ENCODE results near the gene MRPS22.
A peak's percentile ranks its signal among the peaks of the same experiment; 100 is the strongest.

The MRPS22 gene

DNA sequence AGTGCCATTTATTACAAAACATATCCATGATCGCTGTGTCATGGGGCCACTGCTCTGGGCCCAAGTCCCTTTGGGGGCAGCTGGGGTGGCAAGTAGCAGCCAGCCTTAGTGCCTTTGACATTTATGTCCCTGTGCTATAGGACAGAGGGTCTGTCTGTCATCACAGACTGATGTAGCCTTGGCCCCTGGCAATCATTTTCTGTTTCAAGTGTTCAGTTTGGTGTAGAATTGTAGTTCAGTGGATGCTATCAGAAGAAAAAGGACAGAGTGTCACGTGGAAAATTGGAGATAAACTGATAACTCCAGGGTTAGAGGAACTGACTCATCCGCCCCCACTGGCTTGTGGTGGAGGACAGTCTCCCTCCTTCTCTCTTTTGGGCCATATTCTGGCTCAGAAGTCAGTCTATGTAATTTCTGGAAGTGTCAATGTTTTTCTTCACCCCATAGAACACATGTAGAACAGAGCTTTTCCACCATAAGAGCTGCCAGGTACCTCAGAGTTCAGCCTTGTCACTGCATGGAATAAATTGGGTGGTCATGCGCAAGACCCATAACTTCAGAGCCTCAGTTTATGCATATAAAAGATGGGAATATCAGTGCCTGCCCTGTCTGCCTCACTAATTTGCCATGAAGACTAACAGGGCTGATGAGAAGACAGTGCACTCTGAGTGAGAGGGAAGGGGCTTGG lies 4.5 kb upstream of the MRPS22 start:
- TF ChIP-seq TARDBP (IDR thresholded peaks at IDR 0.05): no peak
- TF ChIP-seq FOXM1 (IDR thresholded peaks at IDR 0.05; ENCODE audit: borderline replicate concordance): no peak
- TF ChIP-seq, protein P1, sequence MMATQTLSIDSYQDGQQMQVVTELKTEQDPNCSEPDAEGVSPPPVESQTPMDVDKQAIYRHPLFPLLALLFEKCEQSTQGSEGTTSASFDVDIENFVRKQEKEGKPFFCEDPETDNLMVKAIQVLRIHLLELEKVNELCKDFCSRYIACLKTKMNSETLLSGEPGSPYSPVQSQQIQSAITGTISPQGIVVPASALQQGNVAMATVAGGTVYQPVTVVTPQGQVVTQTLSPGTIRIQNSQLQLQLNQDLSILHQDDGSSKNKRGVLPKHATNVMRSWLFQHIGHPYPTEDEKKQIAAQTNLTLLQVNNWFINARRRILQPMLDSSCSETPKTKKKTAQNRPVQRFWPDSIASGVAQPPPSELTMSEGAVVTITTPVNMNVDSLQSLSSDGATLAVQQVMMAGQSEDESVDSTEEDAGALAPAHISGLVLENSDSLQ (IDR thresholded peaks at IDR 0.05): no peak
- TF ChIP-seq L3MBTL2 (conservative IDR thresholded peaks at IDR 0.05): no peak
- TF ChIP-seq FOXK2 (IDR thresholded peaks at IDR 0.05): no peak
- no peak for TF ChIP-seq FOXA1 (IDR thresholded peaks at IDR 0.05)
- no peak for TF ChIP-seq NFRKB (IDR thresholded peaks at IDR 0.05)
- no peak for TF ChIP-seq CTBP1 (IDR thresholded peaks at IDR 0.05; ENCODE audit: borderline replicate concordance)
- TF ChIP-seq ARNT (IDR thresholded peaks at IDR 0.05): no peak
- no peak for TF ChIP-seq ELF4 (IDR thresholded peaks at IDR 0.05)
- no peak for TF ChIP-seq BHLHE40 (IDR thresholded peaks at IDR 0.05; ENCODE audit: borderline replicate concordance)
- TF ChIP-seq ZNF384 (IDR thresholded peaks at IDR 0.05): no peak
- no peak for TF ChIP-seq SP1 (IDR thresholded peaks at IDR 0.05)
- TF ChIP-seq SUZ12 (IDR thresholded peaks at IDR 0.05): no peak
- no peak for TF ChIP-seq HDGF (IDR thresholded peaks at IDR 0.05; ENCODE audit: borderline replicate concordance)
- no peak for TF ChIP-seq LEF1 (IDR thresholded peaks at IDR 0.05; ENCODE audit: borderline replicate concordance)
- DNase-seq (ENCODE audit: extremely low spot score): no peak
- ChIA-PET CTCF (no interaction called here), POLR2A (no interaction called here)

DNA sequence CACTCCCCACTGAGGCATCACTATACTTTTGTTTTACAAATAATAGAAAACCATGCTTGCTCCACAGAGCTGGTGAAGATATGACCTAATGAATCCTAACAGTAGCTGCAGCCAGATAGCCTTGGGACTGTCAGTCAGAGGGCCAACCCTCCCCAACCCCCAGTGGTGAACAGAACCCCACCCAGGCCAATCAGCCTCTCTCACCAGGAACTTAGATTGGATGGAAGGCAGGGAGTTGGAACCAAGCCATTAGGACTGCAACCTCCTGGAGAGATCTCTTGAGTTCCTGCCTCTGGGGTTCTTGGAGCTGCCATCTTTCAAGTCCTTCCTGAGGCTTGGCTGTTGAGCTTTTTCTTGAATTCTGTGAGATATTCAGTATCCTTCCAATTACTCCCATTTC lies 3.0 kb upstream of the MRPS22 start:
- no peak for DNase-seq (ENCODE audit: extremely low spot score)
- CTCF ChIA-PET: interaction anchor here (1.0 kb wide), 2 partner anchors 13 to 229 kb away, joined by 3 read pairs; no protein-coding TSS in a partner anchor
- TF ChIP-seq CTBP1 (IDR thresholded peaks at IDR 0.05; ENCODE audit: borderline replicate concordance) (no peak), ELF4 (IDR thresholded peaks at IDR 0.05) (no peak), L3MBTL2 (conservative IDR thresholded peaks at IDR 0.05) (no peak), FOXA1 (IDR thresholded peaks at IDR 0.05) (no peak), SP1 (IDR thresholded peaks at IDR 0.05) (no peak), LEF1 (IDR thresholded peaks at IDR 0.05; ENCODE audit: borderline replicate concordance) (no peak), BHLHE40 (IDR thresholded peaks at IDR 0.05; ENCODE audit: borderline replicate concordance) (no peak), FOXM1 (IDR thresholded peaks at IDR 0.05; ENCODE audit: borderline replicate concordance) (no peak), TARDBP (IDR thresholded peaks at IDR 0.05) (no peak), SUZ12 (IDR thresholded peaks at IDR 0.05) (no peak), ARNT (IDR thresholded peaks at IDR 0.05) (no peak), FOXK2 (IDR thresholded peaks at IDR 0.05) (no peak), HDGF (IDR thresholded peaks at IDR 0.05; ENCODE audit: borderline replicate concordance) (no peak), NFRKB (IDR thresholded peaks at IDR 0.05) (no peak)
- TF ChIP-seq, protein P1 (IDR thresholded peaks at IDR 0.05): no peak
- POLR2A ChIA-PET: no interaction called here

DNA sequence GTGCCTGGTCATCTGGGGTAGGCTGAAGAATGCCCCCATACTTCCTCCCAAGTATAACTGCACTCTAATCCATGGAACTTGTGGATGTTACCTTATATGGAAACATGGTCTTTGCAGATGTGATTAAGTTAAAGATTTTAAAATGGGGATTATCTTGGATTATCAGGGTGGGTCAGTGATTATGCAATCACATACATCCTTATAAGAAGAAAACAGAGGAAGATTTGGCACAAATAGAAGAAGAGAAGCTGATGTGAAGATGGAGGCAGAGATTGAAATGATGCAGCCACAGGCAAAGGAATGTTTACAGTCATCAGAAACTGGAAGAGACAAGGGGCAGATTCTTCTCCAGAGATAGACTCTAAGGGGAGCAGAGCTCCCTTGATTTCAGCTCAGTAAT lies 1.8 kb upstream of the MRPS22 start:
- POLR2A ChIA-PET: no interaction called here
- no peak for DNase-seq (ENCODE audit: extremely low spot score)

DNA sequence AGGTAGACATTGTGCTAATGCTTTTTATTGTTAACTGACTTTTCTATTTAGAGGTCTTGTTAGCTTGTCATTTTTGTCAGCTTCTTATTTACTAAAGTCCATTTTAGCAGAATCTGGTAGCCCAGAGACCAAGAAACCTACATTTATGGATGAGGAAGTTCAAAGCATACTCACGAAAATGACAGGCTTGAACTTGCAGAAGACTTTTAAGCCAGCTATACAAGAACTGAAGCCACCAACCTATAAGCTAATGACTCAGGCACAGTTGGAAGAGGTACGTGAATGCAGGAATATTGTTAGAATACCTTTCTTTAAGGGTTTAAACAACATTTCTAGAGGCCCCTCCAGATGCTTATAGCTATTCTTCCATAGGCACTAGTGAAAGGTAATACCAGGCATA lies 3.0 kb downstream of the MRPS22 start:
- TF ChIP-seq NFRKB (IDR thresholded peaks at IDR 0.05) (no peak), ELF4 (IDR thresholded peaks at IDR 0.05) (no peak)
- CTCF ChIA-PET: interaction anchor here (1.8 kb wide), 1 partner anchor 8 kb away, joined by 12 read pairs; no protein-coding TSS in a partner anchor
- POLR2A ChIA-PET: no interaction called here

More for the DNA sequence above, 1.8 kb upstream of the MRPS22 start:
- no peak for TF ChIP-seq HDGF (IDR thresholded peaks at IDR 0.05; ENCODE audit: borderline replicate concordance)
- no peak for TF ChIP-seq TARDBP (IDR thresholded peaks at IDR 0.05)
- no peak for TF ChIP-seq BHLHE40 (IDR thresholded peaks at IDR 0.05; ENCODE audit: borderline replicate concordance)
- no peak for TF ChIP-seq SP1 (IDR thresholded peaks at IDR 0.05)
- TF ChIP-seq FOXA1 (IDR thresholded peaks at IDR 0.05): no peak
- no peak for TF ChIP-seq ZNF384 (IDR thresholded peaks at IDR 0.05)
- no peak for TF ChIP-seq LEF1 (IDR thresholded peaks at IDR 0.05; ENCODE audit: borderline replicate concordance)
- TF ChIP-seq, protein P1 (IDR thresholded peaks at IDR 0.05): no peak
- no peak for TF ChIP-seq FOXM1 (IDR thresholded peaks at IDR 0.05; ENCODE audit: borderline replicate concordance)
- TF ChIP-seq NFRKB (IDR thresholded peaks at IDR 0.05): no peak
- TF ChIP-seq SUZ12 (IDR thresholded peaks at IDR 0.05): no peak
- TF ChIP-seq FOXK2 (IDR thresholded peaks at IDR 0.05): no peak
- no peak for TF ChIP-seq ELF4 (IDR thresholded peaks at IDR 0.05)
- no peak for TF ChIP-seq ARNT (IDR thresholded peaks at IDR 0.05)
- no peak for TF ChIP-seq L3MBTL2 (conservative IDR thresholded peaks at IDR 0.05)
- CTCF ChIA-PET: no interaction called here

DNA sequence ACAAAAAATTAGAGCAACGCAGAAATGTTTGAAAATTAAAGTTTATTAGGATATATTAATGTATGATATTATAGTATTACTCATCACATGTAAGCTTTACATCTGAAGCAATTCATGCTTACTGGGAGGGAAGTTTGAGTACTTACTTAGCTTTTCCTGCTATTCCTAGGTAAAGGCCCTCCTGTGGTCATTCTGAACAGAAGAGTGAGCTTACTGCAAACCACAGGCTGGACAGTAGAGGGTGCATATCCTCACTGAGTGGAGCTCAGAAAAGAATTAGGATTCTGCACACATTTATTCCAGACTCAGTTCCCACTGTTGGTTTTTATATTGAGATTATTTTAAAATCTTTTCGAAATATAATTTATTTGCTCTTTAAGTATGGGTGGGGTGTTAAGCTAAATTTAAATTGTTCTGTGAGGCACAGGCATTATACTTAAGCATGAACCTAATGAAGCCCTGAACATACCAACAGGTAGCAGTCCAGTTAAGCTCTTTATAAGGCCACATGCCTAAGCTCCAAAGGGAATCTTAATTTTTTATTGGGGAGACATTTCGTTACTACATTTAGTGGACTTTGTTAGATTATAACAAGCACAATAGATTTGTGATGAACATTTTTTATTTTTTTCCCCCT lies 10.2 kb downstream of the MRPS22 start:
- peak; percentile 65 for DNase-seq (ENCODE audit: extremely low spot score)
- ChIA-PET POLR2A (interaction anchor here (0.5 to 0.8 kb wide), 2 partner anchors 36 to 311 kb away, joined by 3 read pairs; partner anchors contain the start of gene COPB2), CTCF (interaction anchor here (1.0 to 2.5 kb wide), 8 partner anchors 8 to 439 kb away, joined by 3 to 12 read pairs (median 4); partner anchors contain the start of gene MRPS22)
- TF ChIP-seq NFRKB (IDR thresholded peaks at IDR 0.05) (no peak), FOXK2 (IDR thresholded peaks at IDR 0.05) (no peak), CTBP1 (IDR thresholded peaks at IDR 0.05; ENCODE audit: borderline replicate concordance) (no peak), HDGF (IDR thresholded peaks at IDR 0.05; ENCODE audit: borderline replicate concordance) (no peak), L3MBTL2 (conservative IDR thresholded peaks at IDR 0.05) (no peak), BHLHE40 (IDR thresholded peaks at IDR 0.05; ENCODE audit: borderline replicate concordance) (no peak), LEF1 (IDR thresholded peaks at IDR 0.05; ENCODE audit: borderline replicate concordance) (no peak), FOXM1 (IDR thresholded peaks at IDR 0.05; ENCODE audit: borderline replicate concordance) (no peak), SP1 (IDR thresholded peaks at IDR 0.05) (no peak), ARNT (IDR thresholded peaks at IDR 0.05) (no peak), ZNF384 (IDR thresholded peaks at IDR 0.05) (no peak), TARDBP (IDR thresholded peaks at IDR 0.05) (no peak), SUZ12 (IDR thresholded peaks at IDR 0.05) (no peak), FOXA1 (IDR thresholded peaks at IDR 0.05) (no peak)
- TF ChIP-seq, protein P1 (IDR thresholded peaks at IDR 0.05): no peak

More for the DNA sequence above, 3.0 kb downstream of the MRPS22 start:
- DNase-seq (ENCODE audit: extremely low spot score): no peak

Measured in HEK293T (cell line).